ENCODE measurements around the gene EIF5.

Gene EIF5

GRCh38 chr14:103314496-103315277 lies 19.4 kb upstream of the EIF5 start:
- H3K36me3 ChIP-seq (ENCODE audit: insufficient read depth, low read length), result no peaks in the 10 kb centered on the region
- no peaks in the 10 kb centered on the region for H3K4me1 ChIP-seq (ENCODE audit: insufficient read depth, low read length)
- H3K4me3 ChIP-seq (ENCODE audit: low read length), result no peak overlapping the region
- H2AFZ ChIP-seq (ENCODE audit: low read depth, low read length), result no peak overlapping the region
- peaks cover 2% of the 10 kb centered on the region for H3K9me3 ChIP-seq (ENCODE audit: low read length)
- H3K27me3 ChIP-seq (ENCODE audit: insufficient read depth, low read length), result peaks cover 8% of the 10 kb centered on the region

GRCh38 chr14:103315351-103315911 lies 18.6 kb upstream of the EIF5 start:
- Histone ChIP-seq H3K4me3 (ENCODE audit: low read length) (no peak overlapping the region), H3K9me3 (ENCODE audit: low read length) (peaks cover 2% of the 10 kb centered on the region), H3K27me3 (ENCODE audit: insufficient read depth, low read length) (peaks cover 8% of the 10 kb centered on the region), H3K36me3 (ENCODE audit: insufficient read depth, low read length) (no peaks in the 10 kb centered on the region), H3K4me1 (ENCODE audit: insufficient read depth, low read length) (no peaks in the 10 kb centered on the region), H2AFZ (ENCODE audit: low read depth, low read length) (no peak overlapping the region)

GRCh38 chr14:103315941-103316340 lies 18.1 kb upstream of the EIF5 start:
- H3K4me3 ChIP-seq (ENCODE audit: low read length), result no peak overlapping the region
- H2AFZ ChIP-seq (ENCODE audit: low read depth, low read length), result no peak overlapping the region

DNA sequence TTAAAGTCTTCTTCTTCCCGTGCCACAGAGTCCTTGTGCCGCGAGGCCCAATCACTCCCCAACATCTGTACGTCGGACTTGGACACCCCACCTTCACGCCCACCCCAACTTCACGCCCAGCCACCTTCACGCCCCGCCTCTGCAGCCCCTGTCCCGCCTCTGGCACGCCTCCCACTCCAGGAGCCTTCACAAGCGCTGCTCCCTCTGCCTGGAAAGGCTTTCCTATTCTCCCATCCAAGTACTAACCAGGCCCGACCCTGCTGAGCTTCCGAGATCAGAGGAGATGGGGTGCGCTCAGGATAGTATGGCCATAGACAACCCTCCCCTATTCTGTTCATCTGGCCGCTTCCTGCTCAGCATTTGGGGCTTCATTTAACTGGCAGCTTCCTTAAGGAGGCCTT lies 17.3 kb upstream of the EIF5 start:
- Histone ChIP-seq H3K36me3 (ENCODE audit: insufficient read depth, low read length) (no peaks in the 10 kb centered on the region), H3K9me3 (ENCODE audit: low read length) (peaks cover 2% of the 10 kb centered on the region)

More at GRCh38 chr14:103315941-103316340, 18.1 kb upstream of the EIF5 start:
- no peaks in the 10 kb centered on the region for H3K36me3 ChIP-seq (ENCODE audit: insufficient read depth, low read length)
- H3K27me3 ChIP-seq (ENCODE audit: insufficient read depth, low read length), result peaks cover 7% of the 10 kb centered on the region
- H3K9me3 ChIP-seq (ENCODE audit: low read length), result peaks cover 2% of the 10 kb centered on the region
- no peaks in the 10 kb centered on the region for H3K4me1 ChIP-seq (ENCODE audit: insufficient read depth, low read length)

GRCh38 chr14:103317251-103317650 lies 16.8 kb upstream of the EIF5 start:
- H3K27me3 ChIP-seq (ENCODE audit: insufficient read depth, low read length), result peaks cover 4% of the 10 kb centered on the region
- H3K36me3 ChIP-seq (ENCODE audit: insufficient read depth, low read length), result no peaks in the 10 kb centered on the region
- no peak overlapping the region for H3K4me3 ChIP-seq (ENCODE audit: low read length)
- H2AFZ ChIP-seq (ENCODE audit: low read depth, low read length), result no peak overlapping the region
- H3K4me1 ChIP-seq (ENCODE audit: insufficient read depth, low read length), result no peaks in the 10 kb centered on the region
- no peaks in the 10 kb centered on the region for H3K9me3 ChIP-seq (ENCODE audit: low read length)

More for the DNA sequence above, 17.3 kb upstream of the EIF5 start:
- no peak overlapping the region for H2AFZ ChIP-seq (ENCODE audit: low read depth, low read length)
- no peaks in the 10 kb centered on the region for H3K4me1 ChIP-seq (ENCODE audit: insufficient read depth, low read length)
- H3K27me3 ChIP-seq (ENCODE audit: insufficient read depth, low read length), result peaks cover 4% of the 10 kb centered on the region
- no peak overlapping the region for H3K4me3 ChIP-seq (ENCODE audit: low read length)

DNA sequence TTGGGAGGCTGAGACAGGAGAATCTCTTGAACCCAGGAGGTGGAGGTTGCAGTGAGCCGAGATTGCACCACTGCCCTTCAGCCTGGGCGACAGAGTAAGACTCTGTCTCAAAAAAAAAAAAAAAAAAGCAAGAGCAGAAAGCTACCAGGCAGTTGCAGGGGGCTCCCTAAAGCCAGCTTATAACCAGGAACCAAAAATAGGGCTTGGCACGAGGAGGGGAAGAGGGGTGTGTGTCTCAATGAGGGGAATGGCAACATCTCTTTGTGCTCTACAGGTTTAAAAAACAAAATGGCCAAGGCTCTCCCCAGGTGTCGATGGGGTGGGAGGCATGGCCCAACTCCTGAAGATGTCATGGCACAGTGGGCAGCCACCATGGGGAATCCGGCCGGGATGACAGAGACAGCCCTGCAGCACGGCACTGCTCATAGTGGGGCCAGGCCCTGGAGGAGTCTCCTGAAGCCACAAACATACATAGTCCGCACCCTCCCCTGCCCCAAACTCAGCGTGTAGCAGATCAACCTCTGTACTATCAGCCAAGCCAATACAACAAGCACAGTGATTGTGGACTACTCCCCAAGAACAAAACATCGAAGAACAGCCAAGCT lies 16.0 kb upstream of the EIF5 start:
- Histone ChIP-seq H3K27me3 (ENCODE audit: insufficient read depth, low read length) (peaks cover 4% of the 10 kb centered on the region), H3K36me3 (ENCODE audit: insufficient read depth, low read length) (no peaks in the 10 kb centered on the region), H3K4me1 (ENCODE audit: insufficient read depth, low read length) (no peaks in the 10 kb centered on the region), H3K4me3 (ENCODE audit: low read length) (no peak overlapping the region), H3K9me3 (ENCODE audit: low read length) (no peaks in the 10 kb centered on the region), H2AFZ (ENCODE audit: low read depth, low read length) (no peak overlapping the region)

- no peak overlapping the region for H2AFZ ChIP-seq (ENCODE audit: low read depth, low read length)
- no peaks in the 10 kb centered on the region for H3K9me3 ChIP-seq (ENCODE audit: low read length)
- no peaks in the 10 kb centered on the region for H3K4me1 ChIP-seq (ENCODE audit: insufficient read depth, low read length)
- H3K4me3 ChIP-seq (ENCODE audit: low read length), result no peak overlapping the region
- H3K27me3 ChIP-seq (ENCODE audit: insufficient read depth, low read length), result peaks cover 4% of the 10 kb centered on the region
- no peaks in the 10 kb centered on the region for H3K36me3 ChIP-seq (ENCODE audit: insufficient read depth, low read length)
Measured at GRCh38 chr14:103318750-103319419, 15.2 kb upstream of the EIF5 start.

GRCh38 chr14:103319422-103319821 lies 14.6 kb upstream of the EIF5 start:
- Histone ChIP-seq H3K9me3 (ENCODE audit: low read length) (no peaks in the 10 kb centered on the region), H3K27me3 (ENCODE audit: insufficient read depth, low read length) (peaks cover 4% of the 10 kb centered on the region), H3K4me1 (ENCODE audit: insufficient read depth, low read length) (no peaks in the 10 kb centered on the region), H3K36me3 (ENCODE audit: insufficient read depth, low read length) (no peaks in the 10 kb centered on the region), H2AFZ (ENCODE audit: low read depth, low read length) (no peak overlapping the region), H3K4me3 (ENCODE audit: low read length) (no peak overlapping the region)

DNA sequence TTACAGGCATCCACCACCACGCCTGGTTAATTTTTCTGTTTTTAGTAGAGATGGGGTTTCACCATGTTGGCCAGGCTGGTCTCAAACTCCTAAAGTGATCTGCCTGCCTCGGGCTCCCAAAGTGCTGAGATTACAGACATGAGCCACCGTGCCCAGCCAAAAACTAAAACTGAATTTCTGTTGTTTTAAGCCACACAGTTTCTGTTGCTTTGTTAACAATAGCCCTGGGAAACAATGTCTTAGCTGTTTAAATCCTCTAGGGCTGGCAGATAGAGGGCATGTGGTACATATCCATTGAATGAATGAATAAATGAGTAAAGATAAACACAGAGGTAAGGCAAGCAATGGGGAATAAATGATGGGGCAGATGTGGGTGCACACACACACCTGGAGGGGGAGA lies 8.0 kb upstream of the EIF5 start:
- Histone ChIP-seq H3K36me3 (ENCODE audit: insufficient read depth, low read length) (no peaks in the 10 kb centered on the region), H3K9me3 (ENCODE audit: low read length) (no peaks in the 10 kb centered on the region), H3K4me1 (ENCODE audit: insufficient read depth, low read length) (no peaks in the 10 kb centered on the region), H3K27me3 (ENCODE audit: insufficient read depth, low read length) (no peaks in the 10 kb centered on the region), H3K4me3 (ENCODE audit: low read length) (no peak overlapping the region), H2AFZ (ENCODE audit: low read depth, low read length) (no peak overlapping the region)

DNA sequence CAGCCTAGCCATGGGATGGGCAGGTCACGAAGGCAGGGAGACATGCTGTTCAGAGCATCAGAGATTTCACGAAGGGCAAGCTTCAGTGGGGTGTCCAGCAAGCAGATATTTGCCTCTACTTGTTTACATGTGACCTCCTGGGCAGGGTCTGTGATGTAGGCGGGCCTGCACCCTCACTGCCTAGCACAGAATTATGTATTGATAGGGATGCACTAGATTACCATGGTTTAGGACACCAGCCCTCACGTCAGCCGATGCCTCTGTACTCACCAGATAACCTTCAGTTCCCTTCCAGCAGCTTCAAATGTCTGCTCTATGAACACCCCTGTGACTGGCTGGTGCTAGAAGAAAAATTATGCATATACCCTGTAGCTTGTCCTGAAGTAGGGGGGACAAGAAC lies 5.1 kb upstream of the EIF5 start:
- Histone ChIP-seq H3K27me3 (ENCODE audit: insufficient read depth, low read length) (no peaks in the 10 kb centered on the region), H3K36me3 (ENCODE audit: insufficient read depth, low read length) (no peaks in the 10 kb centered on the region), H3K9me3 (ENCODE audit: low read length) (no peaks in the 10 kb centered on the region), H2AFZ (ENCODE audit: low read depth, low read length) (no peak overlapping the region), H3K4me3 (ENCODE audit: low read length) (no peak overlapping the region), H3K4me1 (ENCODE audit: insufficient read depth, low read length) (no peaks in the 10 kb centered on the region)

DNA sequence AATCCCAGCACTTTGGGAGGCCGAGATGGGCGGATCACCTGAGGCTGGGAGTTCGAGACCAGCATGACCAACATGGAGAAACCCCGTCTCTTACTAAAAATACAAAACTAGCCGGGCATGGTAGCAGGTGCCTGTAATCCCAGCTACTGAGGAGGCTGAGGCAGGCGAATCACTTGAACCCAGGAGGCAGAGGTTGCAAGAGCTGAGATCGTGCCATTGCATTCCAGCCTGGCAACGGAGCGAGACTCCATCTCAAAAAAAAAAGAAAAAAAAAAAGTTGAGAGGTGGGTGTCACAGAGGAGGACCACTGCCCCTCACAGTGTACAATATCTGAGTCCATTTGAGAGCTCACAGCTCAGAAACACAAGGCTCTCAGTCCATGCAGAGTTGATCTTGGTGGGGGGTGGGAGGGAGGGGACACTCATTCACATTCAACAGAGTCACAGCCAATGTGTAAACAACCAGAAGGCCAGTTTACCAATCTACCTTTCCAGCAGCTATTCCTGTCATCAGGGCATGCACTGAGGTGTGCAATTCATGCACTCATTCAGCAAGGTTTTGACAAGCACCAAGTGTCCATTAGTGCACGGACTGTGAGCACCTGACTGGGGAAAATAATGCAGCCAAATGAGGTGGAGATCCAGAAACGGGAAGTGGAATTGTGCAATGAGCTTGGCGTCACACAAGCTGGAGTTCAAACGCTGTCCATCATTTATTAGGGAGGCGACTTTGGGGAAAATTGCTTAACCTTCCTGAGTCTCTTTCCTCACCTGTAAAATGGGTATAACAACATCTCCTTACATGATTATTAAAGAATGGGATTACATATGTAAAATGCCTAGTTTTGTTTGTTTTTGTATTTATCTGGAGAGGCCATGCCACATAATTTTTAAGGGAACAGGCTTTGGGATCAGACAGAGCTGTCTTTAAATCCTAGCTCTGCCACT lies 4.4 kb upstream of the EIF5 start:
- no peaks in the 10 kb centered on the region for H3K4me1 ChIP-seq (ENCODE audit: insufficient read depth, low read length)

GRCh38 chr14:103330536-103330935 lies 3.5 kb upstream of the EIF5 start:
- H3K36me3 ChIP-seq (ENCODE audit: insufficient read depth, low read length), result peaks cover 3% of the 10 kb centered on the region
- no peaks in the 10 kb centered on the region for H3K9me3 ChIP-seq (ENCODE audit: low read length)
- H3K27me3 ChIP-seq (ENCODE audit: insufficient read depth, low read length), result no peaks in the 10 kb centered on the region
- no peak overlapping the region for H3K4me3 ChIP-seq (ENCODE audit: low read length)
- peaks cover 2% of the 10 kb centered on the region for H3K4me1 ChIP-seq (ENCODE audit: insufficient read depth, low read length)
- H2AFZ ChIP-seq (ENCODE audit: low read depth, low read length), result no peak overlapping the region

More for the DNA sequence above, 4.4 kb upstream of the EIF5 start:
- Histone ChIP-seq H3K9me3 (ENCODE audit: low read length) (no peaks in the 10 kb centered on the region), H3K36me3 (ENCODE audit: insufficient read depth, low read length) (no peaks in the 10 kb centered on the region), H3K27me3 (ENCODE audit: insufficient read depth, low read length) (no peaks in the 10 kb centered on the region), H2AFZ (ENCODE audit: low read depth, low read length) (no peak overlapping the region), H3K4me3 (ENCODE audit: low read length) (no peak overlapping the region)
